NCI-H524 treated with DMSO at 0.1 percent for 48 hours (cell line): ENCODE data around the gene WDR45B.

ENCODE experiments used
- DNase-seq: peaks from one replicate; lab custom pipeline; 2025; lab: John Stamatoyannopoulos, UW

Gene WDR45B

GRCh38 chr17:82677353-82677925 lies 29.2 kb upstream of the WDR45B start:
- no peak for DNase-seq

DNA sequence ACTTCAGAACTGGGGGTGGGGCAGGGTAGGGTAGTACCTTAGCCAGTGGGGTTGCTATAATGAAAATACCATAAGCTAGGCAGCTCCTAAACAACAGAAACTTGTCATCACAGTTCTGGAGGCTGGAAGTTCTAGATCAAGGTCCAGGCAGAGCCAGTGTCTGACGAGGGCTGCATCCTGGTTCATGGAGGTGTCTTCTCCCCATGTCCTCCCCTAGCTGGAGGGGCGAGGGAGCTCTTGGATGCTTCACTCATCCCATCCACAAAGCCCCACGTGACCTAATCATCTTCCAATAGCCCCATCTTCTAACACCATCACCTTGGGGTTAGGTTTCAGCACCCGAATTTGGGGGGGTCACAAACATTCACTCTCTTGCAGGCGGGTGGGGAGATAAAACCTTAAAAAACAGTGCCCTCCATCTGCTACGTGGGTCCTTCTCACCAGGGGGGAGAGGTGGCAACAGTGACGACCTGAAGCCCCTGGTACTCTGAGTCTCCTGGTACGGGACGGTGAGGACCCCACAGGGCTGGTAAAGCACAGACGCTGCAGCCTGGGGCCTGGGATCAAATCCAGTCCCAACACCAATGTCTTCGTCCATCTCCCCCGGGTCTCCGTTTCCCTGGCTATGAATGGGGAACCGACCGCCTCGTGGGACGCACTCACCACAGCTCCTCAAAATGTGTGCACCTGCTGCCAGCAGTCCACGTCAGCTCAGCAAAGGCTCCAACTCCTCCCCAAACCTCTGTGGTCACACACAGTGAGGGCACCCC lies 27.4 kb upstream of the WDR45B start:
- DNase-seq: no peak

DNA sequence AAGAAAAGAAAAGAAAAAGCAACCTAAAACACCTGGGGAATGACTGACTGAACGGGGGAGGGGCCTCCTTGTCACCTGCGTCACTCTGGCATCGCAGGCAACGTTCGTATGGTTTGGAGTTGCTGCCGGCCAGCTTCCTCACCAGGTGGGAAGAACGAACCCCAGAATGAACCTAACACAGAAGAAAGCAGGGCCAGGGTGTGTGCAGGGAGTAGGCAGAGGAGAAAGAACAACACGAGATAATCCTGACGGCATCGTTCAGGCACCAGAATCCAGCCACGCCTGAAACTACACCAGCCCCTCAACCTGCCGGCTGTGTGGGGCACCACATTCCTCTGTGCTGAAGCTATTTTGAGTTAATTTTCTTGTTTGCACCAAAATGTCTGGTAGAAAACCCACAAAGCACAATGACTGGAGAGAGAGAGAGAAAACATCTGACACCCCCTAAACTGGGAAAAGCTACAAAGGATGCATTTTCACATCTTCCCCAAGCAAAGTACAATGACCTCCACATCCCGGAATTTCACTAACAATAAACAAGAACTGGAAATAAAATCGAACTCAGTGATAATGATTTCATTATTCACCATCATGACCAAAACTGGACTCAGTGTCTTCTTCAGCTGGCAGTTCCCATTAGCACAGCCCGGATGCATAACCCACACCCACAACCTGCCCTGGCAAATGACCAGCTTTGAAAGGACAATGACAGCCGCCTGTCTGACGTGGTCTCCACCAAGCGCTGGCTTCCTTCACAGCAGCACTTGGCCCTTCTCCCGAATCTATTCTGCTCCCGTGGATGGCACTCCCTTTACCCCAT lies 26.6 kb upstream of the WDR45B start:
- DNase-seq: no peak

GRCh38 chr17:82670661-82671450 lies 22.6 kb upstream of the WDR45B start:
- DNase-seq: no peak

DNA sequence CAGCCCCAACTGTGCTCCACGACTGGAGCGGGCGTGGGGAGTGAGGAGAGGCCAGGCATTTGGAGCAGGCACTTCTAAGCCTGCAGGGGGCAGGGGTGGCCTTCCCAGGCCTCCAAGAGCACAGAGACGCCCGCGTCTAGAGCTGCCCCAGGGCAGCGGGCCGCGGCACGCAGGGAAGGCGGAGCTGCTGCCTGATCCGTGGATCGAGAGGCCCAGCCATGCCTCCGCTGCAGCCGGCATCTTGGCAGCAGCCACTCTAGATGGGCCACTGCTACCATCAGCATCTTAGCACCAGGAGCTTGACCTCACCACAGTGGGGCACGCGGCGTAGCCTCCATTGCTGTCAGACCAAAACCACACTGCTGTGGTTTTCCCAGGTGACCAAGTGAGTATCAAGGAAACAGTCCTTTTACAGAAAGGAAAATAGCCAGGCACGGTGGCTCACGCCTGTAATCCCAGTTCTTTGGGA lies 20.4 kb upstream of the WDR45B start:
- DNase-seq: no peak

DNA sequence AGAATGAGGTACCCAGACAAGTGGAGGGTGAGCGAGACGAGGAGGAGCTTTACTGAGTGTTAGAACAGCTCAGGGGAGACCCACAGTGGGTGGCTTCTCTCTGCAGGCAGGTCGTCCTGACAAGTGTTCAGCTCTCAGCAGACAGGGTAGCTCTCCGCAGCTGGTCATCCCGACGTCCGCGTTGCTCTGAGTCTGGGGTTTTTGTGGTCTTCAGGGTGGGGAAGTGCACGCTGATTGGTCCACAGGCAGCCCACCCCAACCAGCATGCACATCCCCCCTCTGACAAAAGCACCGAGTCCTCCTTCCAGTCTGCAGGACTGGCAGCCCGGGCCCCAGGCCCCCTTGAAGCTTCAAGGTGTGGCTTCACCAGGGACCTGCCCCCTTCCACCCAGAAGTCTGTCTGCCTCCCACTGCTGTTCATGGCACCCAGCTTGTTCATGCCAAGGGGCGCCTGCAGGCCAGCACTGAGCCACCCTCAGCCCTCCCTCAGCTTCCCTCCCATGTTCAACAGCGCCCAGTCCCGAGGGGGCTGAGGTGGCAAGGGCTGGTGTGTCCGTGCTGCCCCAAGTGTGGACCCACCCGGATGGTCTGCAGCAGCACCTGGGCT lies 19.9 kb upstream of the WDR45B start:
- DNase-seq: no peak

DNA sequence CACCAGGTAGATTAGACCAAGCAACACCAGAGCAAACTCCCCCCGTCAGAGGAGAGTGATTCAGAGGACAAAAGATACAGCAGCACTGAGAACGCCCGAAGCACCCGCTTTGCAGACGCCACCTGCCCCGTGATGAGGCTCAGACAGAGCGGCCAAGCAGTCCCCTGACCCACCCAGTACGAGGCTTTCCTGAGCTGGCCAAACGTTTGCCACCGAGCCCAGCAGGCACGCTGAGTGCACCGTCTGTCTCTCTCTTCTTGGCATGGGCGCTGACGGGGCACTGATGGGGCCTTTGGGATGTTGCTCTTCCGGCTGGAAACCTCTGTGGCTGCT lies 19.4 kb upstream of the WDR45B start:
- no peak for DNase-seq

- no peak for DNase-seq
These were observed 18.9 kb upstream of the WDR45B start for GRCh38 chr17:82666931-82667667.

DNA sequence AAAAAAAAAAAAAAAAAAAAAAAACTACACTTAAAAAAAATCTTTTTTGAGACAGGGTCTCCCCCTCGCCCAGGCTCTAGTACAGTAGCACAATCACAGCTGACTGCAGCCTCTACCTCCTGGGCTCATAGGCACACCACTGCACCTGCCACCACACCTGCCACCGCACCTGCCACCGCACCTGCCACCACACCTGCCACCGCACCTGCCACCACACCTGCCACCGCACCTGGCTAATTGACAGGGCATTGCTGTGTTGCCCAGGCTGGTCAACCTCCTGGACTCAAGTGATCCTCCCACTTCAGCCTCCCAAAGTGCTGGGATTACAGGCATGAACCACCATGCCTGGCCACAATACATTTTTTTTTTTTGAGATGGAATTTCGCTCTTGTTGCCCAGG lies 17.6 kb upstream of the WDR45B start:
- DNase-seq: no peak

DNA sequence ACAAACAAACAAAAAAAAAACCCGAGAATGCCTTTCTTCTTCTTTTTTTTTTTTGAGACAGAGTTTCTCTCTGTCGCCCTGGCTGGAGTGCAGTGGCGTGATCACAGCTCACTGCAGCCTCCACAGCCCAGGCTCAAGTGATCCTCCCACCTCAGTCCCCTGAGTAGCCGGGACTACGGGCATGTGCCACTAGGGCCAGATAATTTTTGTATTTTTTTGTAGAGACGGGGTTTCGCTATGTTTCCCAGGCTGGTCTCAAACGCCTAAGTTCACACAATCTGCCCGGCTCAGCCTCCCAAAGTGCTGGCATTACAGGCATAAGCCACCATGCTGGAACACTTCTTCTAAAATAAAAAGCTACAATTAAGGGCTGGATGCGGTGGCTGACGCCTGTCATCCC lies 17.0 kb upstream of the WDR45B start:
- no peak for DNase-seq

DNA sequence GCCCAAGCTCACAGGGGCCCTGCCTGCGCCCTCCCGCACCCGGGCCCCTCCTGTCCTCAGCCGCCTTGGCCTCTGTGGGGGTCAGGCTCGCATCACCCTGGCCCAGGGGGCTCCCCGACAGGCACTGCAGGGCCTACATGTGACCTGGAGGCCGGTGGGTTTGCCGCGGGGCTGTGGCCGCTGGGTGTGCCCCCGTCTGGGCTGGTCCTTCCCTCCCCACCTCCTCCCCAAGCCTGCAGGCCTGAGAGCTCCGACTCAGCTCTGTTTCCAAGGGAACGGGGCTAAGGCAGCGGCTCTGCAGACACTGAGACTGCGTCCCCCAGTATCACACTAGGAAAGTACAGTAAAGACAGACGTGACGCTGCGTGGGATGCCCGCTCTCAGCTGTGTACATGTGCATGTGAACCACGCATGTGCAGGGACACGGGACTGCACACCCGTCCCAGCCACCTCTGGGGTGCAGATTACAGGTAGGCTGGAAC lies 16.5 kb upstream of the WDR45B start:
- no peak for DNase-seq

GRCh38 chr17:82664276-82664575 lies 16.0 kb upstream of the WDR45B start:
- DNase-seq: no peak

DNA sequence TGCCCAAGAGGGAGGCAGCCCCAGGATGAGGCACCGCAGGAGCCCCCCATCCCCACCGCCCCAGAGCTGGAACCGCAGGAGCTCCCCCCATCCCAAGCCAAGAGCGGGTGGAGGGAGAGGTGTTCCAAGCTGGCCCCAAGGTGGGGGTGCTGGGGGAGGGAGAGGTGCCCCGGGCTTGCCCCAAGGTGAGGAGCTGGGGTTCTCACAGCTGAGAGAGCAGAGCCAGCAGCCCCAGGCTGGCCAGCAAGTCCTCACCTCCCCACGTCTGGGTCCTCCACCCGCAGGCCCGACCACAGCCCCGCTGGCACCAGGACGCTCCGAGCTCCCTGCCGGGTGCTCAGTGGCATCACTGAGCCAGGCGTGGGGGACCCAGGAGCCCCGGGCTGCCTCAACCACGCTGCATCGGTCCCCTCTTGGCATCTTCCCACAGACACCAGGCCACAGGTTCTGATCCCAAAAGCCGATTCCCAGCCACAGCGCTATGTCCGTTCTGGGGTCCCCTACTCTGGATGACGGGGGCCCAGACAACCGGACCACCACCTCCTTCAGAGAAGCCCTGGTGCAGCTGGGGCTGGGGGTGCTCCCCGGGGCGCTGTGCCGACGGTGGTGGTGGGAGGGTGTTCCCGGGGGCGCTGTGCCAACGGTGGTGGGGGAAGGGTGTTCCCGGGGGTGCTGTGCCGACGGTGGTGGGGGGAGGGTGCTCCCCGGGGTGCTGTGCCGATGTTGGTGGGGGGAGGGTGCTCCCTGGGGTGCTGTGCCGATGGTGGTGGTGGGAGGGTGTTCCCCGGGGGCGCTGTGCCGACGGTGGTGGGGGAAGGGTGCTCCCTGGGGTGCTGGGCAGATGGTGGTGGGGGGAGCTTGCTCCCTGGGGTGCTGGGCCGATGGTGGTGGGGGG lies 15.4 kb upstream of the WDR45B start:
- no peak for DNase-seq

DNA sequence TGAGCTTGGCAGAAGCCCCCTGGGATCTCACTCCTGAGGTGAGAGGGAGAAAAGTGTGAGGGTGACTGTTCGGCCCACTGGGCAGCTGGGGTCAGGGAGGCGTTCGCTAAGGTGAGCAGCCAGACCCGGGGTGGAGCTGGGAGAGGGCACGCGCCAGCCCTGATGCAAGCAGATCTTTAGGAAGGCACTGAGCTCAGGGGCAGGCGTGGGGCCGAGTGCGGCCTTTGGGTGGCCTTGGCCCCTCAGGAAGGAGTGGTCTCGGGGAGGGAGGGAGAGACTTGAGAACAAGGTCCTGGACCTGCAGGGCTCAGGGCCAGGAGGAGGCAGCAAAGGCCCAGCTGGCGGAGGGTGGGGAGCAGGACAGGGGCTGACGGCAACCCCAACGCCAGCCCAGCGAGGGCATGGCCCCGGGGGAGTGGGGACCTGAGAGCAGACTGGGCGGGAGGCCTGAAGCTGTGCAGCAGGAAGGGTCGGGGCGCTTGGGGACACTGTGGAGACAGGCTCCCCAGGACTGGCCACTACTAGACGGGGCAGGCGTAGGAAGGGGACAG lies 14.5 kb upstream of the WDR45B start:
- DNase-seq: no peak

DNA sequence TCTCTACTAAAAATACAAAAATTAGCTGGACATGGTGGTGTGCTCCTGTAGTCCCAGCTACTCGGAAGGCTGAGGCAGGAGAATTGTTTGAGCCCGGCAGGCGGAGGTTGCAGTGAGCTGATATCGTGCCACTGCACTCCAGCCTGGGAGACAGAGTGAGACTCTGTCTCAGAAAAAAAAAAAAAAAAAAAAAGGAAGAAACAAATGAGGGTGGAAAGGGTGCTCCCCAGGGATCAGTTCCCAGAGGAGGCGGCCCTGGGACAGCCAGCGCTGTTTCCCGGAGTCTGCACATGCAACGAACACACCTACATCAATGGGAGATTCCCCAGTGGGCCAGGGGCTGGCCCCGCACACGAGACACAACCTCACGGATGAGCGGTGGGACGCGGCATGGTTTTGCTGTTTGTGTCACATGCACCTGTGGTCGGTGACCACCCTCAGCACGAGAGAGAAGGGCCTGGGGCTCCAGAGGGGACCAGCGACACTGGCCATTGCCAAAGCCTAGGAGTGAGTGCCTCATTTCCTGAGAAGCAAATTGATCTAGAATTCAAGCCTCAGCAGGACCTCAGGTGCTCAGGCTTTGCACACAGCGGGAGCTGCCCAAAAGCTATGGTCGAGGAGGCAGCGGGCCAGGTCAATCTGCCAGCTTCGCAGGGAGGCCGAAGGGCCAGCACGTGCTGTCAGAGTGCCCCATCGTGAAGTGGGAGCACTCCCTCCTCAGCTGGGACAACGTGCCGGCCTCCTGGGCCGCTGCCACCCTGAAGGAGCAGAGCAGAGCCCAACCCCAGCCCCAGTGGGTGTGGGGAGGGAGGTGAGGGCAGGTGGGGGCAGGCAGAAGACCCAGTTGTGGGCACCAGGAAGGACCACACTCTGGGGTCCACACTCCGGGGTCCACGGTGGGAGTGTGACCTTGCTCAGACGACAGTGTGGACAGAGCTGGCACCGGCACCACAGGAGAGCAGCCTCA lies 13.8 kb upstream of the WDR45B start:
- DNase-seq: no peak

- no peak for DNase-seq
These were observed 11.6 kb upstream of the WDR45B start for GRCh38 chr17:82659886-82660285.

GRCh38 chr17:82658796-82659452 lies 10.7 kb upstream of the WDR45B start:
- no peak for DNase-seq

DNA sequence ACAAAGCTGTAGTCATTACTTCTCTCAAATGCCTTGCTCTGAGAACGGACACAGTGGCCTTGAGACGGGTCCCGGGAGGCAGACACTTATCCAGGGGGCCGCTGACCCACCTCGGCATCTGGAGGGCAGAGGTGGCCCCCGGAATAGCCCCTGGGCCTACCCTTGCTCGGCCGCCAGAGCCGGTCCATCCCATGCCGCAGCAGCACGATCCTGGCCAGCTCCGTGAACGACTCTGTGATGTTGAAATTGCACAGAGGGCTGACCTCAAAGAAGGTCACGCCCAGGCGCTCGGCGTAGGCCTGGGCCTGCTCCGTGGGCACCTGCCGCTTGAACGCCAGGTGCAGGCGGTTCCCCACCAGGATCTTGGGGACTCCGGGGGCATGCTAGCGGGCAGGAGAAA lies 10.1 kb upstream of the WDR45B start:
- no peak for DNase-seq
